ENCODE measurements around the gene NDST1. TPM values are rescaled to one million over a fixed set of nuclear protein-coding genes. Genes with fewer than 3 reads are reported as not detected.

The NDST1 gene
- polyA plus RNA-seq, 1 of the 3 experiments (the other 2 are of a cell fraction), result 29.2 TPM

- TF ChIP-seq RAD21 (IDR thresholded peaks at IDR 0.05; ENCODE audit: low read length) (no peak), ZBTB33 (IDR thresholded peaks at IDR 0.05; ENCODE audit: borderline replicate concordance, low read depth) (no peak), PBX3 (IDR thresholded peaks at IDR 0.05) (no peak), TEAD4 (IDR thresholded peaks at IDR 0.05; ENCODE audit: borderline replicate concordance, insufficient read depth) (no peak), YY1 (IDR thresholded peaks at IDR 0.05; ENCODE audit: low read depth) (no peak), REST (IDR thresholded peaks at IDR 0.05; ENCODE audit: low read depth, low read length) (no peak), NRF1 (IDR thresholded peaks at IDR 0.05; ENCODE audit: low read depth, low read length) (no peak), CHD2 (IDR thresholded peaks at IDR 0.05; ENCODE audit: low read length, partially characterized antibody) (no peak)
- Histone ChIP-seq H3K9me2 (no peaks in the 10 kb centered on the region), H3K4me3 (ENCODE audit: low read depth in 2 of 2, low read length in 1 of 2) (no peak overlapping the region), H3K79me2 (ENCODE audit: insufficient read depth) (peaks cover 35% of the 10 kb centered on the region), H3K9me3 (no peaks in the 10 kb centered on the region), H3K36me3 (replicated peaks in 1 of 2; ENCODE audit: control insufficient read depth in 1 of 2, insufficient read depth in 2 of 2, low read length in 1 of 2) (peaks cover 35 to 41% of the 10 kb centered on the region in 2 experiments), H4K20me1 (ENCODE audit: insufficient read depth) (peaks cover 23% of the 10 kb centered on the region), H3K27ac (ENCODE audit: low read depth in 2 of 2, low read length in 1 of 2) (no peak overlapping the region), H3K4me1 (ENCODE audit: control insufficient read depth in 1 of 2, insufficient read depth in 2 of 2, low read depth in 1 of 2, low read length in 1 of 2) (no peaks in the 10 kb centered on the region), H2AFZ (ENCODE audit: low read depth) (no peak overlapping the region), H3K4me2 (no peak overlapping the region), H3K27me3 (ENCODE audit: insufficient read depth) (no peaks in the 10 kb centered on the region), H3K9ac (no peak overlapping the region), H3F3A (replicated peaks; ENCODE audit: insufficient read depth) (no peaks in the 10 kb centered on the region)
- WGBS (ENCODE audit: low lambda C conversion rate), result 89% methylated on average over 9 of the region's 9 CpGs
- no peak for DNase-seq
- CTCF ChIA-PET, result interaction anchor here (0.9 to 2.2 kb wide), 5 partner anchors 9 to 82 kb away, joined by 3 to 8 read pairs (median 3); partner anchors contain the start of gene RPS14
- POLR2A ChIA-PET, result no interaction called here
Measured at GRCh38 chr5:150531686-150532085, 23.8 kb downstream of the NDST1 start.

GRCh38 chr5:150532151-150532550, 24.2 kb downstream of the NDST1 start:
- DNase-seq, result no peak
- WGBS (ENCODE audit: low lambda C conversion rate), result 98% methylated on average over 5 of the region's 7 CpGs
- no peak overlapping the region for H3K9ac ChIP-seq
- no peak overlapping the region for H3K27ac ChIP-seq (ENCODE audit: low read depth in 2 of 2, low read length in 1 of 2)
- POLR2A ChIA-PET, result no interaction called here
- H2AFZ ChIP-seq (ENCODE audit: low read depth), result no peak overlapping the region
- H3K4me3 ChIP-seq (ENCODE audit: low read depth in 2 of 2, low read length in 1 of 2), result no peak overlapping the region
- no peak for TF ChIP-seq JUND (IDR thresholded peaks at IDR 0.05)
- no peaks in the 10 kb centered on the region for H3K27me3 ChIP-seq (ENCODE audit: insufficient read depth)
- no peaks in the 10 kb centered on the region for H3K9me3 ChIP-seq
- H3K36me3 ChIP-seq (replicated peaks in 1 of 2; ENCODE audit: control insufficient read depth in 1 of 2, insufficient read depth in 2 of 2, low read length in 1 of 2), result peaks cover 37 to 39% of the 10 kb centered on the region in 2 experiments
- no peaks in the 10 kb centered on the region for H3K9me2 ChIP-seq
- CTCF ChIA-PET, result interaction anchor here (0.9 to 1.7 kb wide), 6 partner anchors 8 to 82 kb away, joined by 3 to 7 read pairs (median 4); partner anchors contain the start of gene RPS14
- no peaks in the 10 kb centered on the region for H3F3A ChIP-seq (replicated peaks; ENCODE audit: insufficient read depth)
- peaks cover 18% of the 10 kb centered on the region for H4K20me1 ChIP-seq (ENCODE audit: insufficient read depth)
- no peaks in the 10 kb centered on the region for H3K4me1 ChIP-seq (ENCODE audit: control insufficient read depth in 1 of 2, insufficient read depth in 2 of 2, low read depth in 1 of 2, low read length in 1 of 2)
- H3K79me2 ChIP-seq (ENCODE audit: insufficient read depth), result peaks cover 30% of the 10 kb centered on the region
- H3K4me2 ChIP-seq, result no peak overlapping the region
